GM12892 (cell line): Measurements from ENCODE around the gene RBMX.

Experiments
- DNase-seq: peaks from one replicate; pipeline ENCODE4 v3.0.0; 2011; ENCODE audit not compliant: insufficient read length
- FAIRE-seq: peaks from 2 replicates; lab custom pipeline; 2011; peaks lifted over from hg19 to GRCh38; lab: Jason Lieb, UNC
- POLR2A ChIP-seq: IDR thresholded peaks from 2 replicates; pipeline ENCODE4 v1.6.1; 2011; ENCODE audit warnings: low read depth, low read length, control low read depth
- POLR2AphosphoS5 ChIP-seq: IDR thresholded peaks from 2 replicates; pipeline ENCODE4 v1.6.1; 2011; ENCODE audit warnings: low read depth, low read length, control low read depth
- TAF1 ChIP-seq: IDR thresholded peaks from 2 replicates; pipeline ENCODE4 v1.6.1; 2011; ENCODE audit warnings: low read depth, mild to moderate bottlenecking, control low read depth, low read length, borderline replicate concordance

Gene RBMX

GRCh38 chrX:136856050-136856449, 24.5 kb downstream of the RBMX start:
- FAIRE-seq, result no peak

GRCh38 chrX:136851526-136851925, 29.0 kb downstream of the RBMX start:
- no peak for DNase-seq
- peak; percentile 27 for FAIRE-seq
- no peak for TF ChIP-seq POLR2AphosphoS5
- TF ChIP-seq POLR2A, result no peak
- no peak for TF ChIP-seq TAF1

More at GRCh38 chrX:136856050-136856449, 24.5 kb downstream of the RBMX start:
- TF ChIP-seq POLR2A, result no peak
- TF ChIP-seq TAF1, result no peak
- no peak for TF ChIP-seq POLR2AphosphoS5
- no peak for DNase-seq

- no peak for TF ChIP-seq TAF1
- TF ChIP-seq POLR2A, result no peak
- no peak for TF ChIP-seq POLR2AphosphoS5
- DNase-seq (no peak), FAIRE-seq (no peak)
Observed at GRCh38 chrX:136850441-136851175, 29.9 kb downstream of the RBMX start.

GRCh38 chrX:136849395-136849794, 31.1 kb downstream of the RBMX start:
- FAIRE-seq (no peak), DNase-seq (no peak)
- no peak for TF ChIP-seq POLR2AphosphoS5
- TF ChIP-seq TAF1, result no peak
- no peak for TF ChIP-seq POLR2A

GRCh38 chrX:136847874-136848273, 32.7 kb downstream of the RBMX start:
- no peak for TF ChIP-seq POLR2A
- TF ChIP-seq POLR2AphosphoS5, result no peak
- no peak for TF ChIP-seq TAF1
- FAIRE-seq, result peak; percentile 63

GRCh38 chrX:136839196-136839595, 41.3 kb downstream of the RBMX start:
- FAIRE-seq, result no peak

More at GRCh38 chrX:136847874-136848273, 32.7 kb downstream of the RBMX start:
- DNase-seq, result no peak

GRCh38 chrX:136835761-136836160, 44.8 kb downstream of the RBMX start:
- DNase-seq, result no peak
- TF ChIP-seq TAF1 (no peak), POLR2A (no peak), POLR2AphosphoS5 (no peak)
- FAIRE-seq, result no peak

More at GRCh38 chrX:136839196-136839595, 41.3 kb downstream of the RBMX start:
- TF ChIP-seq POLR2A (no peak), POLR2AphosphoS5 (no peak), TAF1 (no peak)
- no peak for DNase-seq

GRCh38 chrX:136829413-136829812, 51.1 kb downstream of the RBMX start:
- FAIRE-seq (no peak), DNase-seq (no peak)
- no peak for TF ChIP-seq POLR2AphosphoS5
- TF ChIP-seq POLR2A, result no peak
- TF ChIP-seq TAF1, result no peak

- FAIRE-seq (no peak), DNase-seq (no peak)
- TF ChIP-seq TAF1 (no peak), POLR2A (no peak), POLR2AphosphoS5 (no peak)
Observed at GRCh38 chrX:136828830-136829229, 51.7 kb downstream of the RBMX start.

- no peak for TF ChIP-seq TAF1
- no peak for TF ChIP-seq POLR2AphosphoS5
- no peak for TF ChIP-seq POLR2A
- DNase-seq (no peak), FAIRE-seq (no peak)
Observed at GRCh38 chrX:136827026-136827425, 53.5 kb downstream of the RBMX start.

- DNase-seq, result no peak
- FAIRE-seq, result no peak
- TF ChIP-seq POLR2AphosphoS5 (no peak), POLR2A (no peak), TAF1 (no peak)
Observed at GRCh38 chrX:136825771-136826170, 54.8 kb downstream of the RBMX start.
